Measurements from ENCODE around the gene PCGF3. TPM values are rescaled to one million over a fixed set of nuclear protein-coding genes. Genes with fewer than 3 reads are reported as not detected.

The PCGF3 gene
- total RNA-seq, 3 donors from 2014 or later = 20.7 to 27.8 (median 23.0) TPM

GRCh38 chr4:712916-713632, 7.4 kb downstream of the PCGF3 start:
- DNase-seq (no peak), ATAC-seq (no peak)
- Mint-ChIP-seq H3K36me3 (ENCODE audit: insufficient read depth) (peaks cover 2% of the 10 kb centered on the region), H3K27me3 (ENCODE audit: low read depth) (no peaks in the 10 kb centered on the region), H3K4me1 (ENCODE audit: low read depth) (peaks cover 25% of the 10 kb centered on the region), H3K9me3 (no peaks in the 10 kb centered on the region), H3K4me3 (no peak overlapping the region)

- Mint-ChIP-seq H3K36me3 (ENCODE audit: insufficient read depth) (peaks cover 3% of the 10 kb centered on the region), H3K4me3 (no peak overlapping the region), H3K9me3 (no peaks in the 10 kb centered on the region), H3K4me1 (ENCODE audit: low read depth) (peaks cover 18% of the 10 kb centered on the region), H3K27me3 (ENCODE audit: low read depth) (no peaks in the 10 kb centered on the region)
- ATAC-seq = no peak
- no peak for DNase-seq
Measured at GRCh38 chr4:714087-714486, 8.5 kb downstream of the PCGF3 start.

GRCh38 chr4:717601-718320, 12.1 kb downstream of the PCGF3 start:
- Mint-ChIP-seq H3K9me3 (no peaks in the 10 kb centered on the region), H3K4me1 (ENCODE audit: low read depth) (peaks cover 8% of the 10 kb centered on the region), H3K4me3 (no peak overlapping the region), H3K27me3 (ENCODE audit: low read depth) (no peaks in the 10 kb centered on the region), H3K36me3 (ENCODE audit: insufficient read depth) (peaks cover 23% of the 10 kb centered on the region)
- ATAC-seq (no peak), DNase-seq (no peak)

- Mint-ChIP-seq H3K9me3 (no peaks in the 10 kb centered on the region), H3K36me3 (ENCODE audit: insufficient read depth) (peaks cover 23% of the 10 kb centered on the region), H3K4me1 (ENCODE audit: low read depth) (peaks cover 8% of the 10 kb centered on the region)
Measured at GRCh38 chr4:718460-718859, 12.8 kb downstream of the PCGF3 start.

GRCh38 chr4:720111-720860, 14.7 kb downstream of the PCGF3 start:
- no peak overlapping the region for H3K4me3 Mint-ChIP-seq
- peaks cover 12% of the 10 kb centered on the region for H3K4me1 Mint-ChIP-seq (ENCODE audit: low read depth)
- DNase-seq (no peak), ATAC-seq (no peak)
- H3K9me3 Mint-ChIP-seq = no peaks in the 10 kb centered on the region
- peaks cover 23% of the 10 kb centered on the region for H3K36me3 Mint-ChIP-seq (ENCODE audit: insufficient read depth)
- H3K27me3 Mint-ChIP-seq (ENCODE audit: low read depth) = no peaks in the 10 kb centered on the region

More at GRCh38 chr4:718460-718859, 12.8 kb downstream of the PCGF3 start:
- ATAC-seq (no peak), DNase-seq (no peak)
- no peak overlapping the region for H3K4me3 Mint-ChIP-seq
- H3K27me3 Mint-ChIP-seq (ENCODE audit: low read depth) = no peaks in the 10 kb centered on the region

- DNase-seq = no peak
- peak in 1 of 2 donors; percentile 34 for ATAC-seq
- Mint-ChIP-seq H3K4me1 (ENCODE audit: low read depth) (peaks cover 13% of the 10 kb centered on the region), H3K4me3 (no peak overlapping the region), H3K36me3 (ENCODE audit: insufficient read depth) (peaks cover 23% of the 10 kb centered on the region), H3K9me3 (no peaks in the 10 kb centered on the region), H3K27me3 (ENCODE audit: low read depth) (no peaks in the 10 kb centered on the region)
Measured at GRCh38 chr4:721261-722168, 15.9 kb downstream of the PCGF3 start.

GRCh38 chr4:722169-722725, 16.6 kb downstream of the PCGF3 start:
- no peaks in the 10 kb centered on the region for H3K27me3 Mint-ChIP-seq (ENCODE audit: low read depth)
- no peak for DNase-seq

GRCh38 chr4:722851-723360, 17.3 kb downstream of the PCGF3 start:
- Mint-ChIP-seq H3K9me3 (no peaks in the 10 kb centered on the region), H3K4me1 (ENCODE audit: low read depth) (peaks cover 12% of the 10 kb centered on the region), H3K4me3 (no peak overlapping the region), H3K36me3 (ENCODE audit: insufficient read depth) (peaks cover 23% of the 10 kb centered on the region), H3K27me3 (ENCODE audit: low read depth) (no peaks in the 10 kb centered on the region)
- DNase-seq = no peak
- ATAC-seq = no peak

More at GRCh38 chr4:722169-722725, 16.6 kb downstream of the PCGF3 start:
- peaks cover 14% of the 10 kb centered on the region for H3K4me1 Mint-ChIP-seq (ENCODE audit: low read depth)
- peaks cover 23% of the 10 kb centered on the region for H3K36me3 Mint-ChIP-seq (ENCODE audit: insufficient read depth)
- ATAC-seq = no peak
- H3K9me3 Mint-ChIP-seq = no peaks in the 10 kb centered on the region
- H3K4me3 Mint-ChIP-seq = no peak overlapping the region

- Mint-ChIP-seq H3K4me3 (no peak overlapping the region), H3K36me3 (ENCODE audit: insufficient read depth) (peaks cover 23% of the 10 kb centered on the region)
- ATAC-seq = no peak
Measured at GRCh38 chr4:723751-724530, 18.3 kb downstream of the PCGF3 start.

GRCh38 chr4:725391-726234, 20.0 kb downstream of the PCGF3 start:
- H3K4me3 Mint-ChIP-seq = no peak overlapping the region
- no peak for DNase-seq
- no peak for ATAC-seq
- H3K9me3 Mint-ChIP-seq = no peaks in the 10 kb centered on the region
- H3K4me1 Mint-ChIP-seq (ENCODE audit: low read depth) = peaks cover 11% of the 10 kb centered on the region
- H3K36me3 Mint-ChIP-seq (ENCODE audit: insufficient read depth) = peaks cover 18% of the 10 kb centered on the region
- H3K27me3 Mint-ChIP-seq (ENCODE audit: low read depth) = no peaks in the 10 kb centered on the region

More at GRCh38 chr4:723751-724530, 18.3 kb downstream of the PCGF3 start:
- peaks cover 11% of the 10 kb centered on the region for H3K4me1 Mint-ChIP-seq (ENCODE audit: low read depth)
- H3K27me3 Mint-ChIP-seq (ENCODE audit: low read depth) = no peaks in the 10 kb centered on the region
- H3K9me3 Mint-ChIP-seq = no peaks in the 10 kb centered on the region
- DNase-seq = no peak

GRCh38 chr4:726235-726787, 20.7 kb downstream of the PCGF3 start:
- Mint-ChIP-seq H3K36me3 (ENCODE audit: insufficient read depth) (peaks cover 17% of the 10 kb centered on the region), H3K27me3 (ENCODE audit: low read depth) (no peaks in the 10 kb centered on the region), H3K4me1 (ENCODE audit: low read depth) (peaks cover 8% of the 10 kb centered on the region), H3K9me3 (no peaks in the 10 kb centered on the region), H3K4me3 (no peak overlapping the region)
- ATAC-seq (no peak), DNase-seq (no peak)

GRCh38 chr4:726838-727237, 21.2 kb downstream of the PCGF3 start:
- Mint-ChIP-seq H3K4me3 (peak overlapping the region; percentile 26), H3K36me3 (ENCODE audit: insufficient read depth) (peaks cover 13% of the 10 kb centered on the region), H3K9me3 (no peaks in the 10 kb centered on the region), H3K4me1 (ENCODE audit: low read depth) (peaks cover 8% of the 10 kb centered on the region), H3K27me3 (ENCODE audit: low read depth) (no peaks in the 10 kb centered on the region)
- ATAC-seq (no peak), DNase-seq (no peak)
